PC-9 (cell line): ENCODE results near the gene NPR1. TPM values are rescaled to one million over a fixed set of nuclear protein-coding genes. Genes with fewer than 3 reads are reported as not detected.

Source experiments
- BruUV-seq: library from RNA; stranded (reverse); fragments of 400-500 nt; replicated peaks from 2 replicates; lab custom pipeline; 2021; lab: Mats Ljungman, UMichigan
- CTCF ChIA-PET: fragments of 300-600 bp; sonication (Branson Sonifier 250); formaldehyde crosslinking; loops from one replicate; lab custom pipeline; 2022; ENCODE audit warnings: antibody characterized with exemption; lab: Charles Lee
- POLR2A ChIA-PET: fragments of 300-600 bp; sonication (Branson Sonifier 250); formaldehyde crosslinking; loops from one replicate; lab custom pipeline; 2022; ENCODE audit warnings: antibody characterized with exemption; ENCODE audit not compliant: unreplicated experiment; lab: Charles Lee
- DNase-seq, 2 experiments: peaks; one replicate each; pipeline versions ENCODE4 v3.0.0 to v3.0.0-alpha.2; 2015 to 2022; ENCODE audit warnings: mixed read lengths in 1 of 2
- H2AFZ ChIP-seq: fragments of 200-600 bp; sonication (generic); 2 replicates; pipeline ENCODE4 v1.8.1; 2017; ENCODE audit warnings: antibody characterized with exemption
- H3F3A ChIP-seq: fragments of 200-600 bp; sonication (generic); 2 replicates; pipeline ENCODE4 v1.8.1; 2017; ENCODE audit warnings: antibody characterized with exemption, mild to moderate bottlenecking, low read depth; ENCODE audit not compliant: insufficient read depth
- H3K27ac ChIP-seq: fragments of 200-600 bp; sonication (generic); 2 replicates; pipeline ENCODE4 v1.6.1; 2016; ENCODE audit warnings: mixed run types
- H3K27me3 ChIP-seq: fragments of 200-600 bp; sonication (generic); 2 replicates; pipeline ENCODE4 v1.6.1; 2016; ENCODE audit warnings: low read depth, mixed run types; ENCODE audit not compliant: insufficient read depth
- H3K36me3 ChIP-seq: fragments of 200-600 bp; sonication (generic); 2 replicates; pipeline ENCODE4 v1.6.1; 2016; ENCODE audit warnings: low read depth, mixed run types
- H3K4me1 ChIP-seq: fragments of 200-600 bp; sonication (generic); replicated peaks from 2 replicates; pipeline ENCODE4 v1.6.1; 2016; ENCODE audit warnings: mixed run types; ENCODE audit not compliant: insufficient read depth
- H3K4me2 ChIP-seq: fragments of 200-600 bp; sonication (generic); 2 replicates; pipeline ENCODE4 v1.6.1; 2017; ENCODE audit warnings: mixed run types
- H3K4me3 ChIP-seq: fragments of 200-600 bp; sonication (generic); 2 replicates; pipeline ENCODE4 v1.6.1; 2016; ENCODE audit warnings: mixed run types
- H3K79me2 ChIP-seq: fragments of 200-600 bp; sonication (generic); 2 replicates; pipeline ENCODE4 v1.6.1; 2017; ENCODE audit warnings: low read depth, mixed run types
- H3K9me2 ChIP-seq: fragments of 200-600 bp; sonication (generic); 2 replicates; pipeline ENCODE4 v1.8.1; 2017; ENCODE audit warnings: mild to moderate bottlenecking; ENCODE audit not compliant: insufficient read depth
- H3K9me3 ChIP-seq: fragments of 200-600 bp; sonication (generic); 2 replicates; pipeline ENCODE4 v1.8.1; 2016; ENCODE audit warnings: low read depth; ENCODE audit not compliant: insufficient read depth
- H4K20me1 ChIP-seq: fragments of 200-600 bp; sonication (generic); 2 replicates; pipeline ENCODE4 v1.8.1; 2017; ENCODE audit not compliant: insufficient read depth
- CTCF ChIP-seq: fragments of 200-600 bp; sonication (generic); conservative IDR thresholded peaks from 2 replicates; pipeline ENCODE4 v1.6.1; 2017; ENCODE audit warnings: mixed run types, antibody characterized with exemption, mild to moderate bottlenecking, moderate library complexity
- EZH2 ChIP-seq: fragments of 200-600 bp; sonication (generic); IDR thresholded peaks from 2 replicates; pipeline ENCODE4 v1.8.0; 2017; ENCODE audit warnings: antibody characterized with exemption, low read depth
- intact Hi-C: fragments of 100-400 bp; cut with micrococcal nuclease; formaldehyde crosslinking; loops from one replicate; pipeline ENCODE4 v1.10.0; 2022; ENCODE audit not compliant: unreplicated experiment
- total RNA-seq: library from RNA; stranded (reverse); gene quantifications from 2 replicates; pipeline ENCODE4 v1.2.3, GENCODE V29; 2021

The NPR1 gene
- total RNA-seq, 1 experiment from 2014 or later: 0.98 TPM

DNA sequence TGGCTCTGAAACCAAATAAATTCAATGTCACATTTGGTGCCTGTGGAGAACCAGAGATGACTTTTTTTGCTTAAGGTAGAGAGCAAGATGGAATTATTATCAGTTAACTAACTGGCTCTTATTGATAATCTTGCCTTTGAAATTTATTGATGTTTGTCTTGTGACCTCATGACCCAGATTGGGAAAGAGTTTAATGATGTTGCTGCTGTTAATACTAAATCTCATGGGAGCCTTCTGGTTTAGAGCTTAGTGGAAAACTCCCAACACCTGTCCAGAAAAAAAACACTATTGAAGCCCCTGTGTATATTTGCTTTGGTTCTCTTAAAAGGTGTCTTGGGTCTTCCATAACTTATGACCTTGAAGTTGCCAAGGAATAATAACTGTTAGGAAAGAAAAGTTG is 34.7 kb upstream of the NPR1 start:
- BruUV-seq: no TSS peak
- H3K4me3 ChIP-seq: no peak overlapping the region
- intact Hi-C loops: no loop called here
- no peak for DNase-seq
- peaks cover 73% of the 10 kb centered on the region for H3K36me3 ChIP-seq
- ChIA-PET CTCF (no interaction called here), POLR2A (interaction anchor here (0.5 to 0.7 kb wide), 5 partner anchors 17 to 628 kb away, joined by 3 to 6 read pairs (median 3); partner anchors contain the start of genes S100A13 and S100A16)
- no peaks in the 10 kb centered on the region for H3K9me3 ChIP-seq
- no peak overlapping the region for H3K4me2 ChIP-seq
- no peak overlapping the region for H2AFZ ChIP-seq
- no peaks in the 10 kb centered on the region for H3K27me3 ChIP-seq
- H4K20me1 ChIP-seq: peaks cover 32% of the 10 kb centered on the region
- peaks cover 37% of the 10 kb centered on the region for H3K79me2 ChIP-seq
- TF ChIP-seq EZH2 (no peak), CTCF (no peak)
- H3K27ac ChIP-seq: 0 out of 2 replicates have a peak overlapping the region, but pooled peaks have one; percentile 16
- H3K9me2 ChIP-seq: no peaks in the 10 kb centered on the region
- peaks cover 72% of the 10 kb centered on the region for H3F3A ChIP-seq
- H3K4me1 ChIP-seq: no peaks in the 10 kb centered on the region

- POLR2A ChIA-PET: interaction anchor here (0.6 to 0.8 kb wide), 2 partner anchors 30 to 1578 kb away, joined by 4 to 5 read pairs; no protein-coding TSS in a partner anchor
- no peak overlapping the region for H3K4me3 ChIP-seq
- intact Hi-C loops: no loop called here
- H2AFZ ChIP-seq: no peak overlapping the region
- H3K9me2 ChIP-seq: no peaks in the 10 kb centered on the region
- peaks cover 62% of the 10 kb centered on the region for H3F3A ChIP-seq
- H4K20me1 ChIP-seq: peaks cover 15% of the 10 kb centered on the region
- TF ChIP-seq EZH2 (no peak), CTCF (no peak)
- H3K79me2 ChIP-seq: peaks cover 10% of the 10 kb centered on the region; the same call in 1 of the 2 replicates
- H3K4me1 ChIP-seq: no peaks in the 10 kb centered on the region
- DNase-seq: no peak
- no TSS peak for BruUV-seq
- H3K27ac ChIP-seq: no peak overlapping the region
- no peak overlapping the region for H3K4me2 ChIP-seq
- H3K9me3 ChIP-seq: no peaks in the 10 kb centered on the region
- H3K36me3 ChIP-seq: peaks cover 44% of the 10 kb centered on the region
- H3K27me3 ChIP-seq: no peaks in the 10 kb centered on the region
- CTCF ChIA-PET: no interaction called here
Measured at GRCh38 chr1:153646672-153647345, 31.7 kb upstream of the NPR1 start.

- CTCF ChIA-PET: no interaction called here
- POLR2A ChIA-PET: interaction anchor here (0.6 to 0.8 kb wide), 2 partner anchors 31 to 1578 kb away, joined by 4 to 5 read pairs; no protein-coding TSS in a partner anchor
- no peak overlapping the region for H3K27ac ChIP-seq
Measured at GRCh38 chr1:153647346-153647714, 31.2 kb upstream of the NPR1 start.

More at GRCh38 chr1:153647346-153647714, 31.2 kb upstream of the NPR1 start:
- Histone ChIP-seq H3K9me3 (no peaks in the 10 kb centered on the region), H3K9me2 (no peaks in the 10 kb centered on the region), H3K4me1 (peaks cover under 1% of the 10 kb centered on the region; the same call in 1 of the 2 replicates), H3K27me3 (no peaks in the 10 kb centered on the region), H4K20me1 (peaks cover 11% of the 10 kb centered on the region), H2AFZ (no peak overlapping the region), H3K4me2 (no peak overlapping the region), H3K36me3 (peaks cover 39% of the 10 kb centered on the region), H3F3A (peaks cover 58% of the 10 kb centered on the region), H3K79me2 (peaks cover 4% of the 10 kb centered on the region; the same call in 1 of the 2 replicates), H3K4me3 (no peak overlapping the region)
- no peak for DNase-seq
- intact Hi-C loops: no loop called here
- TF ChIP-seq CTCF: no peak
- no peak for TF ChIP-seq EZH2
- no TSS peak for BruUV-seq
